Epithelial cell of umbilical artery (primary cell): ENCODE data around the gene SH2D3C. TPM values are rescaled to one million over a fixed set of nuclear protein-coding genes. Genes with fewer than 3 reads are reported as not detected.

ENCODE experiments used
- total RNA-seq: library from RNA; depleted of rRNA; stranded (reverse); fragments of >200 nt; gene quantifications from 2 replicates; pipeline ENCODE4 v1.2.3, GENCODE V29; 2014

SH2D3C gene
- total RNA-seq: 40.4 and 57.2 TPM in 2 replicates

GRCh38 chr9:127778280-127779135, at the start of gene SH2D3C:
Gene SH2D3C (minus strand): TSS chr9:127778666. CDS start chr9:127778627, 39 bp downstream.

DNA sequence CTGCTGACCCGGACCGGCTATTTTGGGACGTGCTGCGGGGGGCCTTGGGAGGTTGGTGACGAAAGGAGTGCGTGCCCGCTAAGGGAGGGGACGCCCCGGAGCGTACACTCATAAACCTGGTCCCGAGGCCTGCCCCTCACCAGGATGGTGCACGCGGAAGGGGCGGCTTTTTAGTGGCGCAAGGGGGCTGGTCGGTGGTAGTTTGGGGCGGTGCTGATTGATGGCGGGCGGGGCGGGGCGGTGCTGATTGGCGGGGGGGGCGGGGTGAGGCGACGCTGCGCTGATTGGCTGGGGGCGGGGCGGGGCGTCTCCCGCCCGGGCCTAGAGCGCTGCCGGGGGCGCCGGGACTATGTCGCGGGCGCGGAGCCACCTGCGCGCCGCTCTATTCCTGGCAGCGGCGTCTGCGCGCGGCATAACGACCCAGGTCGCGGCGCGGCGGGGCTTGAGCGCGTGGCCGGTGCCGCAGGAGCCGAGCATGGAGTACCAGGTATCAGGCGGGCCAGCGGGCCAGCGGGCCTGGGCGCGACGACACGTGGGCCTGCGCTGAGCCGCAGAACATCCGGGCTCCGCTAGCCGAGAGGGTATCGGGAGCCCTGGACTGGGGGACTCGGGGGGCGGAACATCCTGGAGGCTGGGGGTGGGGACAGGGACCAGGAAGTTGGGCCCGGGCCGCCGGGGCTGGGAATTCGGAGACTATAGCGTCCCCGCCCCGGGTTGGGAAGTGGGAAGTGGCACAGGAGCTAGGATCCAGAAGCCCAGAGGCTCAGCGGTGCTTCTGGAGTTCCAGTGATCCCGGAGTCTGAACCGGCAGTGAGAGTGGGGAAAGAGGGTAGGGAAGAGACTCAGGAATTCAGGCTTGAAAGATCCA, 24.3 kb upstream of the SH2D3C start, which contains the start of gene FPGS:
Gene FPGS (plus strand): TSS at position 307 of the 868 bp plus-strand sequence. CDS start 43 bp downstream, at position 350.

GRCh38 chr9:127785933-127786772, 7.7 kb upstream of the SH2D3C start, which contains the start of gene CDK9:
Gene CDK9 (plus strand): TSS chr9:127786034. CDS start chr9:127786149, 115 bp downstream.

GRCh38 chr9:127734747-127735529, 43.5 kb downstream of the SH2D3C start, which contains the start of gene TOR2A:
Gene TOR2A (minus strand): TSS chr9:127735294. CDS start chr9:127735270, 24 bp downstream.

GRCh38 chr9:127715470-127716337, 62.8 kb downstream of the SH2D3C start, which contains the start of the genes PTRH1 and TTC16:
Gene PTRH1 (minus strand): TSS chr9:127715663. CDS start chr9:127715639, 24 bp downstream.
Gene TTC16 (plus strand): TSS chr9:127716079. CDS start chr9:127716146, 67 bp downstream.

DNA sequence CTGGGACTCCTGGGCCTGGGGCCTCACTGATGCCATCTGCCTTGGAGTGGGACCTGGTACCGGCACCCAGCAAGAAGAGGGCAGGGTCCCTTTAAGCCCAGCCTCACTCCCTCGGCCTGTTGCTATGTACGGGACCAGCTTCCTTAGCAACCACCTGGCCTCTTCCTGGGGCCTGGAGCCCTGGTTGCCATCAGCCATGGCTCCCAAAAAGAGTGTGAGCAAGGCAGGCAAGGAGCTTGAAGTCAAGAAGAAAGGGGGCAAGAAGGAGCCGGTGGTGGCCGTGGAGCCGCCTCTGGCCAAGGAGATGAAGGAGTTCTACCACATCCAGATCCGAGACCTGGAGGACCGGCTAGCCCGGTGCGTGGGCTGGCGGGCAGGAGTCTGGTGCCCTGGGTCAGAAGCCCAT, 71.6 kb downstream of the SH2D3C start, which contains the start of gene CFAP157:
Gene CFAP157 (plus strand): TSS at position 153 of the 406 bp plus-strand sequence. CDS start 44 bp downstream, at position 197.

Other genes starting within 250 kb of the SH2D3C start
- 14.9 and 76.7 TPM in 2 replicates for gene STXBP1, start 166.4 kb downstream of the SH2D3C start, total RNA-seq
- gene CFAP157, start 71.7 kb downstream of the SH2D3C start, total RNA-seq: not detected in 2 replicates
- gene PTRH1, start 63.0 kb downstream of the SH2D3C start, total RNA-seq: 30.7 and 35.4 TPM in 2 replicates
- not detected in 2 replicates for gene TTC16, start 62.6 kb downstream of the SH2D3C start, total RNA-seq
- gene TOR2A, start 43.4 kb downstream of the SH2D3C start, total RNA-seq: 7.3 and 8.8 TPM in 2 replicates
- 124 and 162 TPM in 2 replicates for gene CDK9, start 7.4 kb upstream of the SH2D3C start, total RNA-seq
- gene FPGS, start 24.2 kb upstream of the SH2D3C start, total RNA-seq: 73.7 and 110 TPM in 2 replicates
- gene ENG, start 76.0 kb upstream of the SH2D3C start, total RNA-seq: 12.6 and 38.3 TPM in 2 replicates
- gene AK1, start 99.0 kb upstream of the SH2D3C start, total RNA-seq: 30.1 and 43.5 TPM in 2 replicates
- 23.4 and 32.2 TPM in 2 replicates for gene ST6GALNAC6, start 120.9 kb upstream of the SH2D3C start, total RNA-seq
- gene ST6GALNAC4, start 138.4 kb upstream of the SH2D3C start, total RNA-seq: 38.3 and 53.8 TPM in 2 replicates
- gene PIP5KL1, start 152.1 kb upstream of the SH2D3C start, total RNA-seq: 0.65 and 0.91 TPM in 2 replicates
- gene DPM2, start 159.2 kb upstream of the SH2D3C start, total RNA-seq: 5.9 and 8.8 TPM in 2 replicates
- gene EEIG1, start 202.3 kb upstream of the SH2D3C start, total RNA-seq: 0.97 and 1.4 TPM in 2 replicates